Smooth muscle cell of the brain vasculature (primary cell): ENCODE results near the gene DNASE1L2.

Source experiments
- DNase-seq: peaks from one replicate; pipeline ENCODE4 v3.0.0-alpha.2; 2012; ENCODE audit warnings: low read depth, low spot score

Gene DNASE1L2

DNA sequence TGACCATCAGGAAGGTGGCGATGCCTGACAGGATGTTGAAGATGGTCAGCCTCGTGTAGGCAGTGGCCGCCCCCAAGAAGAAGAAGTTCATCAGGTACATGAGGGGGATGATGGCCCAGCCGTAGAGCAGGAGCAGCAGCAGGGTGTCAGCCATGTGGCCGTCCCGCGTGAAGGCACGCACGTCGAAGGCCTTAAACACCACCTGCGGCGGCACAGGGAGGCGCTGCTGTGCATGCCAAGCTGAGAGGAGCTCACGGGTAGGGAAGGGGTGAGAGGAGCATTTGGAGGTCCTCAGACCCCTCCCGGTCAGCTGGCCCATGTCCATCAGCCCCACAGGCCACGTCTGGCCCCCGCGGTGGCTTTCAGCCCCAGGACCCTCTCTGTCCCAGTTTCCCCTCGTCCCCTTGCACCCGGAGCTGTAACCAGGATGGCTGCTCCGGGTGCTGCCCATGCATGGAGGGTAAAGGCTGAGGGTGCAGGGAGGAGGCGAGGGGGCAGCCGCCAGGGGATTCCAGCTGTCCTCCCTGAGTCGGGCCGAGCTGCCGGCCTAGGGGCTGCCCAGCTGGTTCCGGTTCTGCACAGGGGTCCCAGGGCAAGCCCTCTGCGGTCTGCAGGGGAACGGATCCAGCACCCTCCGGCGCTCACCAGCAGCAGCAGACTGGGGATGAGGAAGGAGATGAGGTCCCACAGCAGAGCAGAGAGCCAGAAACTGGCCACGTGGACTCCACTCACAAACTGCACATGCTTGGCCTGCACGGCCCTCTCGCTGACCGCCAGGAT, 48.7 kb downstream of the DNASE1L2 start:
- no peak for DNase-seq

DNA sequence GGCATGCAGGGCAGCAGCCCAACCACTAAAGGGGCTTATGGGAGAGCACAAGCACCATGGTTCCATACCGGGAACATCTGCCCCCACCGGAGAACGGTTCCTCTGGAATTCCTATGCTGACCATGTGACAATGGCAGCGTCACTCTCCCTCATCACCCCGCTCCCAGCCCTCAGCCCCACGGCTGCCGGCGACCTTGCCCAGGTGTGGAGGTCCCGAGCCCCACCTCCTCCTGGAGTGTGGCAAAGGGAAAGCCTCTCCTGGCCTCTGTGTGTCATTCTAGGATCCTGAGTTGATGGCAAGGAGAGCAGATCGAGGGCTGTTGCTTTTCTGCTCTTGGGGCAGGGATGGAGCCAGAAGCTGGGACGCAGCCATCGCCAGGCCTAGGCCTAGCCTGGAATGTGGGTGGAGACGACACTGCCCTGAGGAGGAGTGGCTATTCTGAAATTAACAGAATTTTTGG, 49.5 kb downstream of the DNASE1L2 start:
- no peak for DNase-seq

DNA sequence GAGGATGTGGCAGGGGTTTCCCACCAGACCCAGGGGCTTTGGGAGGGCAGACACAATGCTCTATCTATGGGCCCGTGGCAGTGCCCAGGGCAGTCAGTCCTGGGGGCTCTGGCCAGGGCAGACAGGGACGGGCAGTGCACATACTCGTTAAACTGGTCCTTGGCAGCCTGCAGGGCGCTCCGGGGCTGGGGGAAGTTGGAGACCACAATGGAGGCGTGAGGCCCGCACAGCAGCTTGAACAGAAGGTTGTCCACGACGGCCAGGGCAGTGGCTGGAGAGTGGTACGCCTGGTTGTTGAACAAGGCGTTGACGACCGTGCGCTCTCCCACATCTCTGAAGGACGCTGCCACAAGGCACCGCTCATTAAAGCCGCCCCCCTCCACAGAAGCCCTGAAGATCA, 50.3 kb downstream of the DNASE1L2 start:
- DNase-seq = no peak

GRCh38 chr16:2287916-2288547, 51.8 kb downstream of the DNASE1L2 start:
- no peak for DNase-seq
